CD4-positive, alpha-beta memory T cell (primary cell): ENCODE measurements around the gene KLHL1. TPM values are rescaled to one million over a fixed set of nuclear protein-coding genes. Genes with fewer than 3 reads are reported as not detected.

ENCODE experiments used
- CTCF ChIA-PET: fragments of 350-600 bp; sonication (Branson Sonifier 250); formaldehyde crosslinking; loops from one replicate; lab custom pipeline; 2021; ENCODE audit warnings: inconsistent platforms; ENCODE audit not compliant: partially characterized antibody; lab: Charles Lee
- POLR2A ChIA-PET: fragments of 350-600 bp; sonication (Branson Sonifier 250); formaldehyde crosslinking; loops from one replicate; lab custom pipeline; 2021; ENCODE audit not compliant: partially characterized antibody; lab: Charles Lee
- DNase-seq, 5 donors: peaks; one replicate each; pipeline versions ENCODE4 v3.0.0 to v3.0.0-alpha.2; 2020 to 2022; ENCODE audit warnings: mixed read lengths in 1 of 5
- H3K27ac ChIP-seq: one replicate; pipeline ENCODE4 v1.7.0; 2013; ENCODE audit warnings: low read depth, low read length
- H3K27me3 ChIP-seq: 2 replicates; pipeline ENCODE4 v1.7.0; 2013; ENCODE audit warnings: mild to moderate bottlenecking, low read length, moderate library complexity; ENCODE audit not compliant: insufficient read depth
- H3K36me3 ChIP-seq: 2 replicates; pipeline ENCODE4 v1.7.0; 2013; ENCODE audit warnings: mild to moderate bottlenecking, low read length, moderate library complexity; ENCODE audit not compliant: insufficient read depth
- H3K4me1 ChIP-seq: 2 replicates; pipeline ENCODE4 v1.7.0; 2013; ENCODE audit warnings: mild to moderate bottlenecking, low read length, moderate library complexity; ENCODE audit not compliant: insufficient read depth
- H3K4me3 ChIP-seq, 2 donors: one replicate each; pipeline ENCODE4 v1.7.0; 2013; ENCODE audit warnings: low read length in 2 of 2, mild to moderate bottlenecking in 1 of 2
- H3K9me3 ChIP-seq, 2 donors: one replicate each; pipeline ENCODE4 v1.7.0; 2013; ENCODE audit warnings: low read length in 2 of 2, control low read depth in 1 of 2; ENCODE audit not compliant: control insufficient read depth in 1 of 2
- H3K27ac Mint-ChIP-seq, 7 donors: one replicate each; pipeline ENCODE4 v1.8.0; 2020 to 2021; ENCODE audit warnings: mixed read lengths in 7 of 7, mild to moderate bottlenecking in 6 of 7, inconsistent platforms in 3 of 7, moderate library complexity in 3 of 7
- H3K27me3 Mint-ChIP-seq, 2 donors: one replicate each; pipeline ENCODE4 v1.8.0; 2020 to 2021; ENCODE audit warnings: mixed read lengths in 2 of 2
- H3K36me3 Mint-ChIP-seq, 2 donors: one replicate each; pipeline ENCODE4 v1.8.0; 2020 to 2021; ENCODE audit warnings: mixed read lengths in 2 of 2, inconsistent platforms in 1 of 2, mild to moderate bottlenecking in 1 of 2
- H3K4me1 Mint-ChIP-seq, 4 donors: one replicate each; pipeline ENCODE4 v1.8.0; 2020 to 2021; ENCODE audit warnings: mixed read lengths in 4 of 4, mild to moderate bottlenecking in 1 of 4
- H3K4me3 Mint-ChIP-seq, 8 donors: one replicate each; pipeline ENCODE4 v1.8.0; 2020 to 2021; ENCODE audit warnings: mixed read lengths in 8 of 8, mild to moderate bottlenecking in 7 of 8, moderate library complexity in 6 of 8, inconsistent platforms in 3 of 8
- H3K9me3 Mint-ChIP-seq, 8 donors: one replicate each; pipeline ENCODE4 v1.8.0; 2020 to 2021; ENCODE audit warnings: mixed read lengths in 8 of 8, mild to moderate bottlenecking in 5 of 8, inconsistent platforms in 3 of 8, moderate library complexity in 1 of 8
- intact Hi-C: fragments of 100-400 bp; cut with micrococcal nuclease; formaldehyde crosslinking; loops from one replicate; pipeline ENCODE4 v1.15.1; 2023
- polyA plus RNA-seq, 2 donors: library from polyadenylated mRNA; unstranded; fragments of 300-500 nt; fragmentation: Illumina TruSeq; gene quantifications; one replicate each; pipeline ENCODE4 v1.2.3, GENCODE V29; 2021
- total RNA-seq, 2 experiments: library from RNA; stranded (reverse); gene quantifications; one replicate each; pipeline ENCODE4 v1.2.3, GENCODE V29; 2021

Gene KLHL1
- total and polyA plus RNA-seq, 4 experiments from 2014 or later = not detected

- POLR2A ChIA-PET = no interaction called here
- CTCF ChIA-PET = no interaction called here
- H3K9me3 Mint-ChIP-seq = peaks cover 0 to 3% (median 0%) of the 10 kb centered on the region in 8 donors
- no peaks in the 10 kb centered on the region for H3K36me3 ChIP-seq
- intact Hi-C loops = no loop called here
- no peak overlapping the region for H3K27ac Mint-ChIP-seq
- no peak overlapping the region for H3K4me3 ChIP-seq
- no peaks in the 10 kb centered on the region for H3K27me3 Mint-ChIP-seq
- H3K9me3 ChIP-seq = no peaks in the 10 kb centered on the region
- H3K4me1 Mint-ChIP-seq = no peaks in the 10 kb centered on the region
- no peak for DNase-seq
- no peak overlapping the region for H3K27ac ChIP-seq
- H3K4me3 Mint-ChIP-seq = no peak overlapping the region
- no peaks in the 10 kb centered on the region for H3K27me3 ChIP-seq
- no peaks in the 10 kb centered on the region for H3K4me1 ChIP-seq
- no peaks in the 10 kb centered on the region for H3K36me3 Mint-ChIP-seq
Observed at GRCh38 chr13:69872321-69873047, 235.8 kb downstream of the KLHL1 start.

- H3K4me1 ChIP-seq = no peaks in the 10 kb centered on the region
- Mint-ChIP-seq H3K4me1 (no peaks in the 10 kb centered on the region), H3K27ac (no peak overlapping the region), H3K36me3 (no peaks in the 10 kb centered on the region), H3K4me3 (no peak overlapping the region), H3K9me3 (peaks cover 0 to 3% (median 0%) of the 10 kb centered on the region in 8 donors), H3K27me3 (no peaks in the 10 kb centered on the region)
- no peaks in the 10 kb centered on the region for H3K9me3 ChIP-seq
- no peak for DNase-seq
- ChIA-PET POLR2A (no interaction called here), CTCF (no interaction called here)
- H3K27ac ChIP-seq = no peak overlapping the region
- intact Hi-C loops = no loop called here
- no peaks in the 10 kb centered on the region for H3K27me3 ChIP-seq
- H3K4me3 ChIP-seq = no peak overlapping the region
- no peaks in the 10 kb centered on the region for H3K36me3 ChIP-seq
Observed at GRCh38 chr13:69866555-69866954, 241.7 kb downstream of the KLHL1 start.

- peaks cover 0 to 3% (median 0%) of the 10 kb centered on the region in 8 donors for H3K9me3 Mint-ChIP-seq
- ChIA-PET CTCF (no interaction called here), POLR2A (no interaction called here)
- Histone ChIP-seq H3K4me1 (no peaks in the 10 kb centered on the region), H3K36me3 (no peaks in the 10 kb centered on the region), H3K27ac (no peak overlapping the region), H3K27me3 (no peaks in the 10 kb centered on the region), H3K9me3 (no peaks in the 10 kb centered on the region), H3K4me3 (no peak overlapping the region)
- no peaks in the 10 kb centered on the region for H3K27me3 Mint-ChIP-seq
- intact Hi-C loops = no loop called here
- no peaks in the 10 kb centered on the region for H3K36me3 Mint-ChIP-seq
- H3K27ac Mint-ChIP-seq = no peak overlapping the region
- H3K4me1 Mint-ChIP-seq = peaks cover 0 to 1% (median 0%) of the 10 kb centered on the region in 4 donors
- no peak overlapping the region for H3K4me3 Mint-ChIP-seq
- peak in 2 of 5 donors; percentile 3 to 4 for DNase-seq
Observed at GRCh38 chr13:69857183-69857821, 250.9 kb downstream of the KLHL1 start.

- Mint-ChIP-seq H3K9me3 (peaks cover 0 to 3% (median 0%) of the 10 kb centered on the region in 8 donors), H3K4me1 (peaks cover 0 to 1% (median 0%) of the 10 kb centered on the region in 4 donors), H3K4me3 (no peak overlapping the region), H3K27me3 (no peaks in the 10 kb centered on the region), H3K36me3 (no peaks in the 10 kb centered on the region), H3K27ac (no peak overlapping the region)
- POLR2A ChIA-PET = no interaction called here
- H3K36me3 ChIP-seq = no peaks in the 10 kb centered on the region
- H3K4me1 ChIP-seq = no peaks in the 10 kb centered on the region
- H3K27me3 ChIP-seq = no peaks in the 10 kb centered on the region
- CTCF ChIA-PET = no interaction called here
- DNase-seq = no peak
- no peak overlapping the region for H3K27ac ChIP-seq
- H3K9me3 ChIP-seq = no peaks in the 10 kb centered on the region
- no peak overlapping the region for H3K4me3 ChIP-seq
- intact Hi-C loops = no loop called here
Observed at GRCh38 chr13:69856331-69856730, 251.9 kb downstream of the KLHL1 start.

- intact Hi-C loops = no loop called here
- Histone ChIP-seq H3K4me1 (no peaks in the 10 kb centered on the region), H3K36me3 (no peaks in the 10 kb centered on the region), H3K27ac (no peak overlapping the region), H3K4me3 (no peak overlapping the region), H3K9me3 (no peaks in the 10 kb centered on the region), H3K27me3 (no peaks in the 10 kb centered on the region)
- ChIA-PET CTCF (no interaction called here), POLR2A (no interaction called here)
- Mint-ChIP-seq H3K27me3 (no peaks in the 10 kb centered on the region), H3K4me3 (no peak overlapping the region), H3K4me1 (no peaks in the 10 kb centered on the region), H3K9me3 (peaks cover 0 to 17% (median 8%) of the 10 kb centered on the region in 8 donors), H3K27ac (no peak overlapping the region), H3K36me3 (no peaks in the 10 kb centered on the region)
- DNase-seq = no peak
Observed at GRCh38 chr13:69828527-69828926, 279.7 kb downstream of the KLHL1 start.

GRCh38 chr13:69820180-69820579 lies 288.1 kb downstream of the KLHL1 start:
- Histone ChIP-seq H3K27me3 (no peaks in the 10 kb centered on the region), H3K36me3 (no peaks in the 10 kb centered on the region), H3K4me1 (no peaks in the 10 kb centered on the region), H3K9me3 (no peaks in the 10 kb centered on the region), H3K4me3 (no peak overlapping the region), H3K27ac (no peak overlapping the region)
- H3K4me3 Mint-ChIP-seq = no peak overlapping the region
- intact Hi-C loops = no loop called here
- H3K9me3 Mint-ChIP-seq = peaks cover 0 to 8% (median 4%) of the 10 kb centered on the region in 8 donors
- H3K27me3 Mint-ChIP-seq = no peaks in the 10 kb centered on the region
- no peak overlapping the region for H3K27ac Mint-ChIP-seq
- no peaks in the 10 kb centered on the region for H3K36me3 Mint-ChIP-seq
- no peaks in the 10 kb centered on the region for H3K4me1 Mint-ChIP-seq
- no peak for DNase-seq
- CTCF ChIA-PET = no interaction called here
- POLR2A ChIA-PET = no interaction called here

- ChIA-PET CTCF (interaction anchor here (1.3 kb wide), 1 partner anchor 11 kb away, joined by 3 read pairs; no protein-coding TSS in a partner anchor), POLR2A (no interaction called here)
- Histone ChIP-seq H3K27me3 (no peaks in the 10 kb centered on the region), H3K36me3 (no peaks in the 10 kb centered on the region), H3K27ac (no peak overlapping the region), H3K4me1 (no peaks in the 10 kb centered on the region), H3K4me3 (no peak overlapping the region), H3K9me3 (peaks cover 0 to 3% of the 10 kb centered on the region in 2 donors)
- Mint-ChIP-seq H3K36me3 (no peaks in the 10 kb centered on the region), H3K27me3 (no peaks in the 10 kb centered on the region), H3K27ac (no peak overlapping the region), H3K4me3 (no peak overlapping the region), H3K9me3 (peaks cover 4 to 8% (median 7%) of the 10 kb centered on the region in 8 donors), H3K4me1 (no peaks in the 10 kb centered on the region)
- intact Hi-C loops = no loop called here
- DNase-seq = no peak
Observed at GRCh38 chr13:69817333-69817869, 290.9 kb downstream of the KLHL1 start.
